ENCODE data around the gene ERVK3-1.
"Not testable (repeated sequence)": the region's sequence is repeated elsewhere in the genome, so short reads cannot be mapped to it uniquely, and the experiment has no call there.

The ERVK3-1 gene

GRCh38 chr19:58304255-58304654 lies 922 bp upstream of the ERVK3-1 start:
- FAIRE-seq: no peak

DNA sequence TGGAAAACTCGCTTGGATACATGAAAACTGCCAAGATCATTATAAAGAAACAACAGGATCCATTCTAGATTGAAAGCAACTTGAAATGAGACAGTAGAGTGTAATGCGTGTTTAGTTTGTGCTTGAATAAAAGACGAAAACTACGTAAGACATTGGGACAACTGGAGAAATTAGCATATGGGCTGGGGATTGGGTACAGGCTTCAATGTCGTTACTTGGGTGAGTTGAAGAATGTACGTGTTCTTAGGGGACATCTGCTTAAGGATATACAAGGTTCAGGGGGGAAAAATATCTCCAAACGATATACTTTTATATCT lies 471 bp upstream of the ERVK3-1 start:
- no peak for FAIRE-seq
- DNase-seq (ENCODE audit: low spot score): no peak

More at GRCh38 chr19:58304255-58304654, 922 bp upstream of the ERVK3-1 start:
- no peak for DNase-seq (ENCODE audit: low spot score)

DNA sequence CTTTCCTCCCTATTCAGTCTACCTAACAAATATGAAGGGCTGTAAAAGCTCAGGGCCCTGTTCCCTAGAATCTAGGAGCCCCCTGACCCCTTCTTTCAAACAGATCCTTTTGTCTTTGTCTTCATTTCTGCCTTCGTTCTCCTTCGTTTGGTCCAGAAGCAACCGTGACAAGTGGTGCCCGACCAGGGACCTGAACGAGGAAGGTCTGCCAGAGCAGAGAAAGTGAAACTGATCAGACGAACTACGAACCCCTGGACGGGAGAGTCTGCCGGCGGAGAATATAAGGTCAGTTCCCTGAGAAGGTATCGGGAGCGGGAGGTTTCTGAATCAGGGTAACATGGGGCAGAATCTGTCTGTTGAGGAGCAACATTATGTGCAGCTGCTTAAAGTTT lies 751 bp downstream of the ERVK3-1 start:
- no peak for FAIRE-seq
- DNase-seq (ENCODE audit: low spot score): no peak

DNA sequence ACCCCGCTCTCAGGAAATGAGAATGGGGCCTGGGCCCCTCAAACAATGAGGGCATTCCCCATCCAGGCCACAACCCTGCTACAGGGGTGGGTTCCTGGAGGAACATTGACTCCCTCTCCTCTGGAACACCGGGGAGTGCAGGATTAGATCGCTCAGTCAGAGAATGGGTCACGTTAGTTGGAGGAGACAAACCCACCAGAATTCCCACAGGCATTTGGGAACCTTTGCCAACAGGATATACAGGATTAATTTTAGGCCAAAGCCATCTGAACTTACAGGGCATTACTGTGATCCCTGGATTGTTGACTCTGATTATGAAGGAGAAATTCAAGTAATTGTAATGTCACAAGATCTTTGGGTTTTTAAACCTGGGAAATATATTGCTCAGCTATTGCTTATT lies 2.6 kb downstream of the ERVK3-1 start:
- FAIRE-seq: no peak
- DNase-seq (ENCODE audit: low spot score): no peak

- DNase-seq (ENCODE audit: low spot score): not testable (repeated sequence)
Observed at GRCh38 chr19:58310685-58311084, 5.5 kb downstream of the ERVK3-1 start.

GRCh38 chr19:58311345-58311865 lies 6.2 kb downstream of the ERVK3-1 start:
- FAIRE-seq: no peak
- no peak for DNase-seq (ENCODE audit: low spot score)

More at GRCh38 chr19:58310685-58311084, 5.5 kb downstream of the ERVK3-1 start:
- FAIRE-seq: not testable (repeated sequence)

GRCh38 chr19:58315580-58315979 lies 10.4 kb downstream of the ERVK3-1 start:
- DNase-seq (ENCODE audit: low spot score): no peak
- no peak for FAIRE-seq

- no peak for DNase-seq (ENCODE audit: low spot score)
- no peak for FAIRE-seq
Observed at GRCh38 chr19:58317476-58318072, 12.4 kb downstream of the ERVK3-1 start.

- FAIRE-seq: no peak
- DNase-seq (ENCODE audit: low spot score): no peak
Observed at GRCh38 chr19:58318297-58318696, 13.1 kb downstream of the ERVK3-1 start.

GRCh38 chr19:58319241-58319640 lies 14.1 kb downstream of the ERVK3-1 start:
- FAIRE-seq: no peak
- DNase-seq (ENCODE audit: low spot score): no peak

GRCh38 chr19:58325311-58326022 lies 20.3 kb downstream of the ERVK3-1 start:
- FAIRE-seq: no peak

DNA sequence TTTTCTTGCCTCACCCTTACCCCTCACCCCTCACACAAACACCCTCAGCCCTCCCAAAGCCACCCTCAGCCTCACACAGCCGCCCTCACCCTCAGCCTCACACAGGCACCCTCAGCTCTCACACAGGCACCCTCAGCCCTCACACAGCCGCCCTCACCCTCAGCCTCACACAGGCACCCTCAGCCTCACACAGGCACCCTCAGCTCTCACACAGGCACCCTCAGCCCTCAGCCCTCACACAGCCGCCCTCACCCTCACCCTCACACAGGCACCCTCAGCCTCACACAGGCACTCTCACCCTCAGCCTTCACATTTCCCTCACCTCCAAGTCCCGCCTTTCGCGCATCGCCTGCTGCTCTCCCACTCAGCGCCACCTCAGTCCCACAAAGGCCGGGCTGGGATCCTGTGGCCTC lies 21.3 kb downstream of the ERVK3-1 start:
- no peak for DNase-seq (ENCODE audit: low spot score)
- no peak for FAIRE-seq

More at GRCh38 chr19:58325311-58326022, 20.3 kb downstream of the ERVK3-1 start:
- DNase-seq (ENCODE audit: low spot score): no peak

GRCh38 chr19:58326914-58327726 lies 21.9 kb downstream of the ERVK3-1 start, which contains the start of gene ZSCAN22:
Gene ZSCAN22, plus strand, starts transcription at chr19:58326994. Its CDS starts 7,809 bp downstream, at chr19:58334803.
- FAIRE-seq: no peak
- peak; percentile 87 for DNase-seq (ENCODE audit: low spot score)

- FAIRE-seq: no peak
- DNase-seq (ENCODE audit: low spot score): no peak
Observed at GRCh38 chr19:58328999-58329398, 23.8 kb downstream of the ERVK3-1 start.

- FAIRE-seq (no peak), DNase-seq (ENCODE audit: low spot score) (no peak)
Observed at GRCh38 chr19:58330458-58330857, 25.3 kb downstream of the ERVK3-1 start.

- DNase-seq (ENCODE audit: low spot score) (no peak), FAIRE-seq (no peak)
Observed at GRCh38 chr19:58332697-58333096, 27.5 kb downstream of the ERVK3-1 start.

GRCh38 chr19:58334691-58335249 lies 29.6 kb downstream of the ERVK3-1 start:
- DNase-seq (ENCODE audit: low spot score) (no peak), FAIRE-seq (no peak)

DNA sequence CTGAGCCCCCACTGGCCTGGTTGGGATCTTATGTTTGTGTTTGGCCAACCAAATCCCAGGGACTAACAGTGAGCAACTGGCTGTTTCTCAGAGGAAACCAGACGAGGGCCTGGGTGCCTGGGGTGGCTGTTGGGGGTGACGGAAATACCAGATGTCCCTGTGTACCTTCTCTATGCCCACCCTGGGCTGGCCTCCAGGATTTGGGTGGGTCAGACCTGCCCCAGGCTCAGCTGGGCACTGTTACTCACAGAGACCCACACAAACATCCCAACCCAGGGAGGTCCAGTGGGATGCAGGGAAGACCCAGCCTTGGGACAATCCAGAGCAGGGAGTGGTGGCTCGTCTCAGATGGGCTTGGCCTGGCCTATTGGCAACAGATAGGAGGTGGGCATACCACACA lies 30.5 kb downstream of the ERVK3-1 start:
- FAIRE-seq: no peak
- DNase-seq (ENCODE audit: low spot score): no peak

DNA sequence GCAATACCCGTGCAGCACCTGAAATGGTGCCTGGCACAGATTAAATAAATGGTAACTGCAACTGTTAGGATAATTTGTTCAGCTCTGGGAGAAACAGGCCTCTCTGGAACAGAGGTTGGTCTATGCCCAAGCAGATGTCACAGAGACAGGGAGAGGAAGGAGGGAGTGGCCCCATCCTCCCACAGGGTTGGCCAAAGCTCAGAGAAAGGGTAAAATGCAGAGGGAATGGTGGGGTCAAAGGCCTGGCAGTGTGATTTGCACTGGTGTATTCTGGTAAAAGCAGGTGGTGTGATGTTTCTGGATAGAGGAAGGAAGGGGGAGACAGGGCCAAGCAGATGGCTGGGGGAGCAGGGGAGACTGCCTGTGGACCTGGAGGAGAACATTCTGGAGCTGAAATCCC lies 31.0 kb downstream of the ERVK3-1 start:
- FAIRE-seq: no peak
- DNase-seq (ENCODE audit: low spot score): no peak

- FAIRE-seq (no peak), DNase-seq (ENCODE audit: low spot score) (no peak)
Observed at GRCh38 chr19:58336820-58337219, 31.6 kb downstream of the ERVK3-1 start.

DNA sequence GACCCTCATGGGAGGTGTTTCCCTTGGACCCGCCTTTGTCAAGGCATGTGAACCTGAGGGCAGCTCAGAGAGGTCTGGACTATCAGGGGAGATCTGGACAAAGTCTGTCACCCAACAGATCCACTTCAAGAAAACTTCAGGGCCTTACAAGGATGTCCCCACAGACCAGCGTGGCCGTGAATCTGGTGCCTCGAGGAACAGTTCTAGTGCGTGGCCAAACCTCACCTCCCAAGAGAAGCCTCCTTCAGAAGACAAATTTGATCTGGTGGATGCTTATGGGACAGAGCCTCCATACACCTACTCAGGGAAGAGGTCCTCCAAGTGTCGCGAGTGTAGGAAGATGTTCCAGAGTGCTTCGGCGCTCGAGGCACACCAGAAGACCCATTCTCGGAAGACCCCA lies 33.2 kb downstream of the ERVK3-1 start:
- DNase-seq (ENCODE audit: low spot score): no peak
- no peak for FAIRE-seq

All from RCC 7860 (cell line).